Panc1 (cell line): ENCODE measurements around the gene PDK3.
A peak's percentile ranks its signal among the peaks of the same experiment; 100 is the strongest.

ENCODE experiments used
- CTCF ChIP-seq: fragments of 450-650 bp; IDR thresholded peaks from 2 replicates; pipeline ENCODE4 v1.5.1; 2017; ENCODE audit warnings: mild to moderate bottlenecking
- POLR2AphosphoS5 ChIP-seq: IDR thresholded peaks from 2 replicates; pipeline ENCODE4 v1.6.1; 2012; ENCODE audit warnings: mild to moderate bottlenecking, low read depth, low read length, moderate library complexity
- REST ChIP-seq, 2 experiments: IDR thresholded peaks; 2 replicates each; pipeline ENCODE4 v1.6.1; 2011 to 2012; ENCODE audit warnings: low read depth in 2 of 2, control low read depth in 1 of 2, low read length in 1 of 2, mild to moderate bottlenecking in 1 of 2, moderate library complexity in 1 of 2; ENCODE audit not compliant: insufficient read depth in 1 of 2
- SIN3A ChIP-seq: IDR thresholded peaks from 2 replicates; pipeline ENCODE4 v1.6.1; 2012; ENCODE audit warnings: low read depth, mild to moderate bottlenecking, low read length, moderate library complexity, borderline replicate concordance; ENCODE audit not compliant: insufficient read depth
- TCF7L2 ChIP-seq: IDR thresholded peaks from 2 replicates; pipeline ENCODE4 v1.6.1; 2011; ENCODE audit warnings: mild to moderate bottlenecking, low read depth, low read length, inconsistent platforms

GRCh38 chrX:24561121-24561520, 96.0 kb downstream of the PDK3 start:
- TF ChIP-seq CTCF (peak; percentile 34; the same call in 1 of the 2 replicates), POLR2AphosphoS5 (no peak), TCF7L2 (no peak), REST (IDR thresholded peaks at IDR 0.05; ENCODE audit: insufficient read depth in 1 of 2, low read depth in 2 of 2, low read length in 1 of 2) (no peak), SIN3A (no peak)
